ENCODE results near the gene P2RY2.

Gene P2RY2

GRCh38 chr11:73201888-73202780 lies 15.9 kb upstream of the P2RY2 start:
- no peak for FAIRE-seq
- no peak for DNase-seq (ENCODE audit: insufficient read length, low spot score)
- TF ChIP-seq TAF1 (IDR thresholded peaks at IDR 0.05; ENCODE audit: low read depth, low read length) (no peak), SPI1 (IDR thresholded peaks at IDR 0.05; ENCODE audit: low read depth, low read length) (no peak), POLR2A (IDR thresholded peaks at IDR 0.05; ENCODE audit: low read depth, low read length) (no peak), POLR2AphosphoS5 (IDR thresholded peaks at IDR 0.05; ENCODE audit: low read depth, low read length) (no peak), POU2F2 (IDR thresholded peaks at IDR 0.05; ENCODE audit: low read depth, low read length) (no peak), PAX5 (IDR thresholded peaks at IDR 0.05; ENCODE audit: insufficient read depth, low read length, severe bottlenecking) (no peak)

DNA sequence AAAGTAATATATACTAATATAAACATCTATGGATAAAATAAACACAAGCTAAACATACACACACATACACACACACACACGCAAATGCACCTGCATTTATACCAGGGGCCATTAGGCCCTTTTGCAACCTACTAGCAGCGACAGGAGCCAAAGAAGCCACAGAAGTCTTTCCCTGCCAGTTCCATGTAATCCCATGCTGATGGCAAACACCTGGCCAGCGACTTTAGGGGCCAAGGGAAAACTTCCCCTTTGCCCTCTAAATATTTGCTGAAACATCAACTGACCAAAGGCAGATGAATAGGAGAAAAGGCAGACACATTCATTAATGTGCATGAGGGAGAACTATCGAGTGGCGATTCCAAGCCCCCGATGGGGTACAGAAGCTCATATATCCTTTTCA lies 14.8 kb upstream of the P2RY2 start:
- TF ChIP-seq POLR2A (IDR thresholded peaks at IDR 0.05; ENCODE audit: low read depth, low read length): no peak
- no peak for TF ChIP-seq SPI1 (IDR thresholded peaks at IDR 0.05; ENCODE audit: low read depth, low read length)
- TF ChIP-seq POLR2AphosphoS5 (IDR thresholded peaks at IDR 0.05; ENCODE audit: low read depth, low read length): no peak
- no peak for TF ChIP-seq POU2F2 (IDR thresholded peaks at IDR 0.05; ENCODE audit: low read depth, low read length)
- TF ChIP-seq TAF1 (IDR thresholded peaks at IDR 0.05; ENCODE audit: low read depth, low read length): no peak
- TF ChIP-seq PAX5 (IDR thresholded peaks at IDR 0.05; ENCODE audit: insufficient read depth, low read length, severe bottlenecking): no peak
- DNase-seq (ENCODE audit: insufficient read length, low spot score): no peak
- no peak for FAIRE-seq

DNA sequence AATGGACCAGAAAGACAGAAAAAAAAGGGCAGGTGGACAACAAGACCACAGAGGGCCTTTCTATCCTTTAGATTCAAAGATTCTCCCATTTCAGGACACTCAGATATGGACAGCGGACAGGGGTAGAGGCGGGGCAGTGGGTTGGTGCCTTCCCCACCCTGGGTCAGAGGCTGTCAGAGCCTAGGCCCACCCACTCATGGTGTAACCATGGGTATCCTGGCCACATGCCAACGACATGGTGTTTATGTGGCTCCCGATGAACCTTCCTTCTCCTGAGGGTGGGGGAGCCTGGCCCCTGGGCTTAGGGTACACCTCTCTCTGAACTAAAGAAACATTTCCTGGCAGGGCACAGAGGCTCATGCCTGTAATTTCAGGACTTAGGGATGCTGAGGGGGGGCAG lies 14.3 kb upstream of the P2RY2 start:
- no peak for TF ChIP-seq PAX5 (IDR thresholded peaks at IDR 0.05; ENCODE audit: insufficient read depth, low read length, severe bottlenecking)
- no peak for TF ChIP-seq POU2F2 (IDR thresholded peaks at IDR 0.05; ENCODE audit: low read depth, low read length)
- no peak for TF ChIP-seq TAF1 (IDR thresholded peaks at IDR 0.05; ENCODE audit: low read depth, low read length)
- TF ChIP-seq POLR2A (IDR thresholded peaks at IDR 0.05; ENCODE audit: low read depth, low read length): no peak
- no peak for TF ChIP-seq POLR2AphosphoS5 (IDR thresholded peaks at IDR 0.05; ENCODE audit: low read depth, low read length)
- TF ChIP-seq SPI1 (IDR thresholded peaks at IDR 0.05; ENCODE audit: low read depth, low read length): no peak
- FAIRE-seq (no peak), DNase-seq (ENCODE audit: insufficient read length, low spot score) (no peak)

DNA sequence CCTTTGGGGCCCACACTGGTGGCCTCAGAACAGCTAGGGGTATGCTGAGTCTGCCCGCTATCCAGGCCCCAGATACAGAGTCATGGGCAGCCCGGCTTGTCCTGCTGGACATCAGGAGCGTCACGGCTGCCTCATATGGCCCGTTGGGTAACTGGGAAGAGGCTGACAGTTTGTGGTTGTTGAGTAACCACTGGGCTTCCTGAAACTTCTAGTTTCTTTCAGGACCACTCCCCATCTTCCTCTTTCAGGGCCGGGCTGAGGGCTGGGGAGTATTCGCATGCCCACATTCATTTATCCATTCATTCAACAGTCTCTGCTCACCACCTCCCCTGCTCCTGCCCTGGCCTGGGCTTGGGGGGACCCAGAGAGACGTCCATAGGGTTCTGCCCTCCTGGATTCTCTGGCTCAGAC lies 13.4 kb upstream of the P2RY2 start:
- FAIRE-seq: no peak
- no peak for DNase-seq (ENCODE audit: insufficient read length, low spot score)
- TF ChIP-seq SPI1 (IDR thresholded peaks at IDR 0.05; ENCODE audit: low read depth, low read length): no peak
- no peak for TF ChIP-seq POLR2A (IDR thresholded peaks at IDR 0.05; ENCODE audit: low read depth, low read length)
- TF ChIP-seq PAX5 (IDR thresholded peaks at IDR 0.05; ENCODE audit: insufficient read depth, low read length, severe bottlenecking): no peak
- TF ChIP-seq POLR2AphosphoS5 (IDR thresholded peaks at IDR 0.05; ENCODE audit: low read depth, low read length): no peak
- TF ChIP-seq TAF1 (IDR thresholded peaks at IDR 0.05; ENCODE audit: low read depth, low read length): no peak
- no peak for TF ChIP-seq POU2F2 (IDR thresholded peaks at IDR 0.05; ENCODE audit: low read depth, low read length)

GRCh38 chr11:73205661-73206343 lies 12.3 kb upstream of the P2RY2 start:
- DNase-seq (ENCODE audit: insufficient read length, low spot score): no peak
- FAIRE-seq: no peak
- TF ChIP-seq SPI1 (IDR thresholded peaks at IDR 0.05; ENCODE audit: low read depth, low read length): no peak
- no peak for TF ChIP-seq POLR2AphosphoS5 (IDR thresholded peaks at IDR 0.05; ENCODE audit: low read depth, low read length)
- no peak for TF ChIP-seq POU2F2 (IDR thresholded peaks at IDR 0.05; ENCODE audit: low read depth, low read length)
- no peak for TF ChIP-seq PAX5 (IDR thresholded peaks at IDR 0.05; ENCODE audit: insufficient read depth, low read length, severe bottlenecking)
- no peak for TF ChIP-seq POLR2A (IDR thresholded peaks at IDR 0.05; ENCODE audit: low read depth, low read length)
- TF ChIP-seq TAF1 (IDR thresholded peaks at IDR 0.05; ENCODE audit: low read depth, low read length): no peak

DNA sequence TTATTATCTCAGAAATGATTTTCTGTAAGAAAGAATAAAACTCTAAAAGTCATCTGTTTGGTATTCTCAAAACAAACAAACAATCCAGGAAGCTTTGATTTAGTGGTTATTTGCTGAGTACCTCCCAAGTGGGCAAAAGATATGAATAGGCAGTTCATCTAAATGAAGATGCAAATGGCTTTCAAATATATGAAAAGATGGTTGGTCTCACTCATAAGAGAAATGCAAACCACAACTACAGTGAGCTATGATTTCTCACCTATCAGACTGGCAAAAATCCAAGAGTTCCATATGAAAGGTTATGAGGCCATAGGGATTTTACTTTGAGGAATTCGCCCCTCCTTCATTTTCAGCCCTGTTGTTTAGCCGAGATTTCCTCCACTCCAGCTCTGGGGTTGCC lies 11.3 kb upstream of the P2RY2 start:
- TF ChIP-seq PAX5 (IDR thresholded peaks at IDR 0.05; ENCODE audit: insufficient read depth, low read length, severe bottlenecking): no peak
- DNase-seq (ENCODE audit: insufficient read length, low spot score) (no peak), FAIRE-seq (no peak)

DNA sequence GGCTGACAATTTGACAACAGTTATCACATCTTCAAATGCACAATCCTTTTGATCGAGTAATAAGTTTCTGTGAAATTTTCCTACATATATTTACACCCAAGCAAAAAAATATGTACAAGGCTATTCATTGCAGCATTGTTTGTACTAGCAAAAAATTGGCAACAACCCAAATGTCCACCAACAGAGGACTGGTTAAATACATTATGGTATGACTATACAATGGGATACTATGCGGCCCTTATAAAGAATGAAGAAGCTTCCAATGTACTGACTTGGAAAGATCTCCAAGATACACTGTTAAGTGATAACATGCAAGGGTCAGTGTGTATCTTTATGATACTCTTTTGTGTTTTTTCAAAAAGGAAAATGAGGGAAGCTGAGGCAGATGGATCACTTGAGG lies 8.2 kb upstream of the P2RY2 start:
- TF ChIP-seq POLR2A (IDR thresholded peaks at IDR 0.05; ENCODE audit: low read depth, low read length) (no peak), TAF1 (IDR thresholded peaks at IDR 0.05; ENCODE audit: low read depth, low read length) (no peak), PAX5 (IDR thresholded peaks at IDR 0.05; ENCODE audit: insufficient read depth, low read length, severe bottlenecking) (no peak), POLR2AphosphoS5 (IDR thresholded peaks at IDR 0.05; ENCODE audit: low read depth, low read length) (no peak), SPI1 (IDR thresholded peaks at IDR 0.05; ENCODE audit: low read depth, low read length) (no peak), POU2F2 (IDR thresholded peaks at IDR 0.05; ENCODE audit: low read depth, low read length) (no peak)
- no peak for DNase-seq (ENCODE audit: insufficient read length, low spot score)
- no peak for FAIRE-seq

GRCh38 chr11:73210916-73211667 lies 7.0 kb upstream of the P2RY2 start:
- no peak for DNase-seq (ENCODE audit: insufficient read length, low spot score)
- no peak for FAIRE-seq
- no peak for TF ChIP-seq POU2F2 (IDR thresholded peaks at IDR 0.05; ENCODE audit: low read depth, low read length)
- TF ChIP-seq POLR2A (IDR thresholded peaks at IDR 0.05; ENCODE audit: low read depth, low read length): no peak
- TF ChIP-seq POLR2AphosphoS5 (IDR thresholded peaks at IDR 0.05; ENCODE audit: low read depth, low read length): no peak
- no peak for TF ChIP-seq SPI1 (IDR thresholded peaks at IDR 0.05; ENCODE audit: low read depth, low read length)
- TF ChIP-seq PAX5 (IDR thresholded peaks at IDR 0.05; ENCODE audit: insufficient read depth, low read length, severe bottlenecking): no peak
- no peak for TF ChIP-seq TAF1 (IDR thresholded peaks at IDR 0.05; ENCODE audit: low read depth, low read length)
